IMR-90 (cell line): ENCODE data around the gene BPIFB2. TPM values are rescaled to one million over a fixed set of nuclear protein-coding genes. Genes with fewer than 3 reads are reported as not detected.

Experiments
- ATAC-seq: fragments of 200-7000 bp; cut with Tn5 transposase; 2 replicates; pipeline ENCODE4 v1.9.1; 2020; ENCODE audit warnings: low read depth, mild to moderate bottlenecking, moderate library complexity
- BruUV-seq: library from RNA; stranded (reverse); fragments of 400-500 nt; replicated peaks from 2 replicates; lab custom pipeline; 2021; lab: Mats Ljungman, UMichigan
- CTCF ChIA-PET: fragments of 300-600 bp; formaldehyde crosslinking; extraction: SDS; loops from one replicate; lab custom pipeline; 2021; ENCODE audit warnings: antibody characterized with exemption; lab: Yijun Ruan, JAX
- POLR2A ChIA-PET: fragments of 300-600 bp; sonication (Branson Sonifier 250); formaldehyde crosslinking; loops from one replicate; lab custom pipeline; 2022; ENCODE audit warnings: antibody characterized with exemption; ENCODE audit not compliant: unreplicated experiment; lab: Charles Lee
- DNase-seq: peaks from one replicate; pipeline ENCODE4 v3.0.0; 2013
- H2AFZ ChIP-seq: replicated peaks from 2 replicates; pipeline ENCODE3; 2013; ENCODE audit warnings: low read length, mild to moderate bottlenecking; ENCODE audit not compliant: poor library complexity
- H2AK5ac ChIP-seq: 2 replicates; pipeline ENCODE4 v1.6.1; 2013; ENCODE audit warnings: low read depth, low read length, inconsistent platforms
- H2AK9ac ChIP-seq: replicated peaks from 2 replicates; pipeline ENCODE3; 2013; ENCODE audit warnings: mild to moderate bottlenecking, low read depth, low read length, moderate library complexity; ENCODE audit not compliant: poor library complexity
- H2BK120ac ChIP-seq: 2 replicates; pipeline ENCODE4 v1.6.1; 2013; ENCODE audit warnings: low read depth, low read length, inconsistent platforms
- H2BK15ac ChIP-seq: 3 replicates; pipeline ENCODE4 v1.6.1; 2013; ENCODE audit warnings: low read depth, low read length, inconsistent platforms
- H2BK20ac ChIP-seq: 2 replicates; pipeline ENCODE4 v1.6.1; 2013; ENCODE audit warnings: low read depth, mild to moderate bottlenecking, inconsistent platforms, low read length, moderate library complexity
- H2BK5ac ChIP-seq: 2 replicates; pipeline ENCODE4 v1.6.1; 2013; ENCODE audit warnings: mild to moderate bottlenecking, low read depth, low read length, inconsistent platforms; ENCODE audit not compliant: poor library complexity, severe bottlenecking
- H3K14ac ChIP-seq: replicated peaks from 2 replicates; pipeline ENCODE4 v1.6.1; 2013; ENCODE audit warnings: low read depth, low read length, inconsistent platforms
- H3K18ac ChIP-seq: 2 replicates; pipeline ENCODE4 v1.6.1; 2013; ENCODE audit warnings: low read depth, low read length, control low read depth
- H3K23ac ChIP-seq: 2 replicates; pipeline ENCODE4 v1.6.1; 2013; ENCODE audit warnings: low read depth, low read length, inconsistent platforms
- H3K27ac ChIP-seq: 2 replicates; pipeline ENCODE4 v1.5.1; 2013; ENCODE audit warnings: mild to moderate bottlenecking, control low read depth, low read length; ENCODE audit not compliant: insufficient read depth
- H3K27me3 ChIP-seq: 2 replicates; pipeline ENCODE4 v1.6.1; 2013; ENCODE audit warnings: low read length; ENCODE audit not compliant: control insufficient read depth, insufficient read depth
- H3K36me3 ChIP-seq: 2 replicates; pipeline ENCODE4 v1.6.1; 2013; ENCODE audit warnings: low read length, mixed read lengths; ENCODE audit not compliant: control insufficient read depth, insufficient read depth
- H3K4ac ChIP-seq: 2 replicates; pipeline ENCODE4 v1.6.1; 2013; ENCODE audit warnings: low read depth, low read length, inconsistent platforms
- H3K4me1 ChIP-seq: 2 replicates; pipeline ENCODE4 v1.6.1; 2013; ENCODE audit warnings: low read length, mixed read lengths; ENCODE audit not compliant: control insufficient read depth, insufficient read depth
- H3K4me2 ChIP-seq: 2 replicates; pipeline ENCODE4 v1.6.1; 2013; ENCODE audit warnings: low read depth, mild to moderate bottlenecking, control low read depth, low read length, moderate library complexity
- H3K4me3 ChIP-seq: 2 replicates; pipeline ENCODE4 v1.5.1; 2013; ENCODE audit warnings: low read depth, mild to moderate bottlenecking, control low read depth, low read length, moderate library complexity; ENCODE audit not compliant: insufficient read depth
- H3K56ac ChIP-seq: 2 replicates; pipeline ENCODE4 v1.6.1; 2013; ENCODE audit warnings: low read length, inconsistent platforms; ENCODE audit not compliant: insufficient read depth; ENCODE audit errors: extremely low read depth
- H3K79me1 ChIP-seq, 2 experiments: 2 replicates each; pipeline ENCODE4 v1.6.1; 2013; ENCODE audit warnings: low read length in 2 of 2, inconsistent platforms in 1 of 2, low read depth in 1 of 2
- H3K9ac ChIP-seq: 2 replicates; pipeline ENCODE4 v1.6.1; 2013; ENCODE audit warnings: low read depth, low read length, control low read depth
- H3K9me1 ChIP-seq: 2 replicates; pipeline ENCODE4 v1.6.1; 2013; ENCODE audit warnings: low read length, inconsistent platforms; ENCODE audit not compliant: insufficient read depth
- H3K9me3 ChIP-seq: 2 replicates; pipeline ENCODE4 v1.6.1; 2013; ENCODE audit warnings: low read length; ENCODE audit not compliant: control insufficient read depth, insufficient read depth
- H4K20me1 ChIP-seq: 2 replicates; pipeline ENCODE4 v1.6.1; 2013; ENCODE audit warnings: low read length, inconsistent platforms; ENCODE audit not compliant: insufficient read depth
- H4K5ac ChIP-seq: 2 replicates; pipeline ENCODE4 v1.6.1; 2013; ENCODE audit warnings: mild to moderate bottlenecking, low read depth, low read length, control low read depth
- H4K8ac ChIP-seq, 2 experiments: 2 replicates each; pipeline ENCODE4 v1.6.1; 2013; ENCODE audit warnings: low read depth in 2 of 2, low read length in 2 of 2, control low read depth in 1 of 2, inconsistent platforms in 1 of 2
- H4K91ac ChIP-seq: 2 replicates; pipeline ENCODE4 v1.6.1; 2013; ENCODE audit warnings: low read depth, low read length, inconsistent platforms; ENCODE audit not compliant: insufficient read depth
- RAD21 ChIP-seq: IDR thresholded peaks from 2 replicates; pipeline ENCODE4 v1.6.1; 2012; ENCODE audit warnings: low read length, improper control_type of control experiment
- WGBS, 2 experiments: methylation state at CpG; one replicate each; pipeline versions ENCODE4 v1.1.5 to v1.1.7; 2013; ENCODE audit warnings: missing lambda C conversion rate in 2 of 2; ENCODE audit not compliant: insufficient read length in 1 of 2; ENCODE audit errors: extremely low coverage in 2 of 2; 5-methylcytosine and 5-hydroxymethylcytosine counted together
- dilution Hi-C: fragments of 300-500 bp; cut with HindIII; formaldehyde crosslinking; loops from one replicate; pipeline ENCODE4 v1.14.3; 2018; ENCODE audit warnings: low sequenced_read_pairs; ENCODE audit not compliant: unreplicated experiment
- in situ Hi-C: fragments of 300-500 bp; cut with MboI; formaldehyde crosslinking; loops from 3 replicates; pipeline ENCODE4 v1.14.3; 2019; ENCODE audit warnings: low sequenced_read_pairs, inconsistent platforms, mixed read lengths
- intact Hi-C: fragments of 100-400 bp; cut with micrococcal nuclease; formaldehyde crosslinking; loops from 2 replicates; pipeline ENCODE4 v1.10.0; 2022
- polyA plus RNA-seq, 3 experiments: library from polyadenylated mRNA; depleted of rRNA; stranded (reverse); fragments of >200 nt; gene quantifications; 2 replicates each; pipeline ENCODE4 v1.2.3, GENCODE V29; 2012; ENCODE audit warnings: low replicate concordance in 1 of 3
- total RNA-seq: library from RNA; depleted of rRNA; stranded (reverse); fragments of >200 nt; gene quantifications from 2 replicates; pipeline ENCODE4 v1.2.3, GENCODE V29; 2012

Gene BPIFB2
- total and polyA plus RNA-seq, 2 of the 4 experiments (the other 2 are of a cell fraction) = not detected

- H4K5ac ChIP-seq = no peak overlapping the region
- H2BK15ac ChIP-seq = no peak overlapping the region
- H3K9me3 ChIP-seq = no peaks in the 10 kb centered on the region
- no peak overlapping the region for H3K9ac ChIP-seq
- H3K79me1 ChIP-seq = no peaks in the 10 kb centered on the region
- WGBS, 2 experiments = 7% methylated on average over 2 of the region's 5 CpGs; no CpG with 5 or more reads in 1 of the 2 experiments
- no peak overlapping the region for H2AK5ac ChIP-seq
- H2AFZ ChIP-seq = no peak overlapping the region
- H4K8ac ChIP-seq = no peak overlapping the region
- no peaks in the 10 kb centered on the region for H3K9me1 ChIP-seq
- no peak overlapping the region for H3K4me2 ChIP-seq
- H3K18ac ChIP-seq = no peak overlapping the region
- intact Hi-C loops (no loop called here), in situ Hi-C loops (no loop called here), dilution Hi-C loops (no loop called here)
- no peaks in the 10 kb centered on the region; the same call in 1 of the 2 replicates for H3K27me3 ChIP-seq
- no TSS peak for BruUV-seq
- H3K23ac ChIP-seq = no peak overlapping the region
- H4K20me1 ChIP-seq = no peaks in the 10 kb centered on the region
- no peak overlapping the region for H3K56ac ChIP-seq
- no peak for TF ChIP-seq RAD21
- DNase-seq (no peak), ATAC-seq (no peak)
- H4K91ac ChIP-seq = no peak overlapping the region
- no peak overlapping the region for H3K14ac ChIP-seq
- no peak overlapping the region for H2BK5ac ChIP-seq
- CTCF ChIA-PET = no interaction called here
- no peak overlapping the region for H2BK120ac ChIP-seq
- no peak overlapping the region for H3K4me3 ChIP-seq
- no peak overlapping the region for H2AK9ac ChIP-seq
- H2BK20ac ChIP-seq = no peak overlapping the region
- POLR2A ChIA-PET = no interaction called here
- no peak overlapping the region for H3K27ac ChIP-seq
- no peak overlapping the region for H3K4ac ChIP-seq
- H3K36me3 ChIP-seq = no peaks in the 10 kb centered on the region
- no peaks in the 10 kb centered on the region for H3K4me1 ChIP-seq
Measured at GRCh38 chr20:33033381-33033780, 25.9 kb downstream of the BPIFB2 start.
